GM12878 (cell line): ENCODE results near the gene DVL2. TPM values are rescaled to one million over a fixed set of nuclear protein-coding genes. Genes with fewer than 3 reads are reported as not detected.

Experiments used
- ATAC-seq: fragments of 200-7000 bp; cut with Tn5 transposase; 3 replicates; pipeline ENCODE4 v1.9.1; 2020; ENCODE audit warnings: mild to moderate bottlenecking, moderate library complexity
- BruUV-seq: library from RNA; stranded (reverse); fragments of 400-500 nt; replicated peaks from 2 replicates; lab custom pipeline; 2021; lab: Mats Ljungman, UMichigan
- CTCF ChIA-PET: fragments of 300-600 bp; sonication (Branson Sonifier 250); formaldehyde crosslinking; extraction: SDS; loops from one replicate; lab custom pipeline; 2021; ENCODE audit warnings: inconsistent platforms; lab: Yijun Ruan, JAX
- POLR2A ChIA-PET: fragments of 350-600 bp; formaldehyde crosslinking; extraction: SDS; loops from one replicate; lab custom pipeline; 2021; ENCODE audit warnings: inconsistent platforms; lab: Charles Lee
- RAD21 ChIA-PET: fragments of 300-600 bp; sonication (Branson Sonifier 250); formaldehyde crosslinking; loops from one replicate; lab custom pipeline; 2023; ENCODE audit warnings: antibody characterized with exemption; ENCODE audit not compliant: unreplicated experiment; lab: Charles Lee
- SMC1A ChIA-PET: fragments of 300-600 bp; sonication (Branson Sonifier 250); formaldehyde crosslinking; loops from one replicate; lab custom pipeline; 2023; ENCODE audit not compliant: unreplicated experiment, uncharacterized antibody; lab: Charles Lee
- DNase-seq: peaks from one replicate; pipeline ENCODE4 v3.0.0-alpha.2; 2011; ENCODE audit warnings: low read depth, low spot score
- FAIRE-seq: peaks from 3 replicates; lab custom pipeline; 2011; peaks lifted over from hg19 to GRCh38; lab: Jason Lieb, UNC
- H2AFZ ChIP-seq: 2 replicates; pipeline ENCODE4 v1.6.0; 2011; ENCODE audit warnings: low read depth, low read length, control low read depth; ENCODE audit not compliant: control insufficient read depth
- H3K27ac ChIP-seq: 2 replicates; pipeline ENCODE4 v1.5.1; 2011; ENCODE audit warnings: control low read depth; ENCODE audit not compliant: control insufficient read depth, insufficient read depth
- H3K27me3 ChIP-seq, 2 experiments: replicated peaks in 1 of 2; 2 replicates each; pipeline versions ENCODE4 v1.6.0 to v1.6.1; 2011; ENCODE audit warnings: low read length in 1 of 2; ENCODE audit not compliant: control insufficient read depth in 2 of 2, insufficient read depth in 2 of 2
- H3K36me3 ChIP-seq, 2 experiments: 2 replicates each; pipeline ENCODE4 v1.5.1; 2011; ENCODE audit warnings: low read length in 1 of 2; ENCODE audit not compliant: control insufficient read depth in 2 of 2, insufficient read depth in 2 of 2
- H3K4me1 ChIP-seq: 2 replicates; pipeline ENCODE4 v1.6.1; 2011; ENCODE audit warnings: mild to moderate bottlenecking, low read length, moderate library complexity, mixed read lengths; ENCODE audit not compliant: control insufficient read depth, insufficient read depth
- H3K4me2 ChIP-seq: 2 replicates; pipeline ENCODE4 v1.6.0; 2011; ENCODE audit warnings: control low read depth; ENCODE audit not compliant: control insufficient read depth, insufficient read depth
- H3K4me3 ChIP-seq: fragments of 200-600 bp; sonication (generic); 2 replicates; pipeline ENCODE4 v1.5.1; 2016
- H3K79me2 ChIP-seq: 2 replicates; pipeline ENCODE4 v1.6.0; 2011; ENCODE audit warnings: low read length; ENCODE audit not compliant: control insufficient read depth, insufficient read depth
- H3K9ac ChIP-seq: 2 replicates; pipeline ENCODE4 v1.8.0; 2011; ENCODE audit warnings: low read length, control low read depth, mixed read lengths; ENCODE audit not compliant: control insufficient read depth, insufficient read depth
- H3K9me3 ChIP-seq: replicated peaks from 3 replicates; pipeline ENCODE4 v1.5.1; 2011; ENCODE audit warnings: mild to moderate bottlenecking, low read length; ENCODE audit not compliant: control insufficient read depth, insufficient read depth
- H4K20me1 ChIP-seq: 2 replicates; pipeline ENCODE4 v1.6.0; 2011; ENCODE audit not compliant: control insufficient read depth, insufficient read depth
- CUX1 ChIP-seq: IDR thresholded peaks from 2 replicates; pipeline ENCODE4 v1.6.1; 2012; ENCODE audit warnings: improper control_type of control experiment, low read depth, low read length; ENCODE audit not compliant: insufficient replicate concordance
- FOXM1 ChIP-seq: IDR thresholded peaks from 2 replicates; pipeline ENCODE4 v1.6.1; 2012; ENCODE audit warnings: low read depth, mild to moderate bottlenecking, inconsistent platforms, low read length, moderate library complexity
- HCFC1 ChIP-seq: fragments of 150-350 bp; IDR thresholded peaks from 2 replicates; pipeline ENCODE4 v1.6.1; 2014; ENCODE audit warnings: low read length
- MTA3 ChIP-seq: IDR thresholded peaks from 2 replicates; pipeline ENCODE4 v1.6.1; 2012; ENCODE audit warnings: low read length, inconsistent platforms, borderline replicate concordance
- PKNOX1 ChIP-seq: fragments of 450-650 bp; IDR thresholded peaks from 2 replicates; pipeline ENCODE4 v1.6.1; 2016; ENCODE audit warnings: mild to moderate bottlenecking
- RBBP5 ChIP-seq: fragments of 200-600 bp; sonication (generic); conservative IDR thresholded peaks from 2 replicates; pipeline ENCODE4 v1.6.1; 2016
- YY1 ChIP-seq: IDR thresholded peaks from 2 replicates; pipeline ENCODE4 v1.6.1; 2011; ENCODE audit warnings: low read depth, mild to moderate bottlenecking, low read length
- WGBS: methylation state at CpG from one replicate; pipeline ENCODE4 v1.1.6; 2016; ENCODE audit warnings: low lambda C conversion rate; ENCODE audit not compliant: insufficient replicate concordance, insufficient coverage; ENCODE audit errors: missing lambda C conversion rate; 5-methylcytosine and 5-hydroxymethylcytosine counted together
- in situ Hi-C: fragments of 300-500 bp; cut with MboI; formaldehyde crosslinking; loops from 9 replicates; pipeline ENCODE4 v1.14.3; 2018; ENCODE audit warnings: mixed read lengths
- intact Hi-C: fragments of 100-400 bp; cut with micrococcal nuclease; formaldehyde crosslinking; loops from one replicate; pipeline ENCODE4 v1.14.2; 2022; ENCODE audit not compliant: unreplicated experiment
- polyA plus RNA-seq, 11 experiments: library from polyadenylated mRNA; depleted of rRNA in 4 of 11; unstranded in 6 of 11; stranded (reverse) in 5 of 11; fragments of >200 nt; fragmentation: Nextera tagmentation in 4 of 11; fragmentation: Illumina TruSeq in 1 of 11; extraction: Ambion mirVana in 4 of 11; extraction: Trizol in 1 of 11; gene quantifications; 1 replicate in 1 of 11; 2 replicates in 10 of 11; pipeline versions ENCODE4 v1.2.1 to v1.2.3, GENCODE V29; 2011 to 2016; ENCODE audit warnings: inconsistent platforms in 2 of 11, missing spikeins in 2 of 11, low read depth in 1 of 11
- total RNA-seq, 4 experiments: library from RNA; depleted of rRNA in 3 of 4; stranded (reverse); fragments of >200 nt in 3 of 4; fragmentation: Illumina TruSeq in 1 of 4; extraction: Trizol in 1 of 4; gene quantifications; 2 replicates each; pipeline versions ENCODE4 v1.2.1 to v1.2.3, GENCODE V29; 2013 to 2021

DVL2 gene
- total and polyA plus RNA-seq, 10 of the 15 experiments (the other 5 are each of a cell fraction or from before 2014, with no cell fraction given) = 0.97 to 44.8 (median 23.2) TPM

GRCh38 chr17:7208754-7209460 lies 25.4 kb downstream of the DVL2 start:
- Histone ChIP-seq H3K4me2 (no peak overlapping the region), H3K9ac (no peak overlapping the region), H3K9me3 (no peaks in the 10 kb centered on the region), H3K4me1 (peaks cover 11% of the 10 kb centered on the region), H3K4me3 (no peak overlapping the region), H3K27ac (no peak overlapping the region), H4K20me1 (no peaks in the 10 kb centered on the region), H3K27me3 (no peaks in the 10 kb centered on the region), H3K36me3 (no peaks in the 10 kb centered on the region), H3K79me2 (no peaks in the 10 kb centered on the region), H2AFZ (no peak overlapping the region)
- FAIRE-seq = no peak
- WGBS = 44% methylated on average over 9 of the region's 9 CpGs
- BruUV-seq = no TSS peak
- ChIA-PET CTCF (no interaction called here), SMC1A (no interaction called here), POLR2A (no interaction called here), RAD21 (interaction anchor here (1.3 kb wide), 1 partner anchor 11 kb away, joined by 4 read pairs; the partner anchor contains the start of genes ACADVL and DLG4)
- TF ChIP-seq PKNOX1 (no peak), HCFC1 (no peak), YY1 (no peak), MTA3 (no peak), CUX1 (no peak), FOXM1 (no peak), RBBP5 (no peak)
- DNase-seq = no peak
- intact Hi-C loops (no loop called here), in situ Hi-C loops (no loop called here)
- ATAC-seq = no peak
